ENCODE measurements around the gene AHSA1. TPM values are rescaled to one million over a fixed set of nuclear protein-coding genes. Genes with fewer than 3 reads are reported as not detected.

The AHSA1 gene
- polyA plus RNA-seq, 3 donors = 173 to 234 (median 209) TPM

- peak; percentile 75 for DNase-seq
Observed at GRCh38 chr14:77459072-77459723, 1.3 kb downstream of the AHSA1 start.

GRCh38 chr14:77467801-77468200 is 9.9 kb downstream of the AHSA1 start:
- DNase-seq = no peak

GRCh38 chr14:77469067-77469505 is 11.2 kb downstream of the AHSA1 start:
- no peak for DNase-seq

GRCh38 chr14:77469539-77469938 is 11.6 kb downstream of the AHSA1 start:
- DNase-seq = no peak

GRCh38 chr14:77470224-77470870 is 12.5 kb downstream of the AHSA1 start:
- DNase-seq = no peak

GRCh38 chr14:77473921-77474320 is 16.0 kb downstream of the AHSA1 start:
- DNase-seq = no peak

- no peak for DNase-seq
Observed at GRCh38 chr14:77474479-77475177, 16.7 kb downstream of the AHSA1 start.

- no peak for DNase-seq
Observed at GRCh38 chr14:77475432-77476115, 17.7 kb downstream of the AHSA1 start.

GRCh38 chr14:77478029-77478428 is 20.1 kb downstream of the AHSA1 start:
- DNase-seq = no peak

GRCh38 chr14:77478796-77479195 is 20.9 kb downstream of the AHSA1 start:
- DNase-seq = no peak

GRCh38 chr14:77482422-77482821 is 24.5 kb downstream of the AHSA1 start:
- DNase-seq = no peak

- DNase-seq = no peak
Observed at GRCh38 chr14:77485256-77485655, 27.4 kb downstream of the AHSA1 start.

- no peak for DNase-seq
Observed at GRCh38 chr14:77485901-77486678, 28.2 kb downstream of the AHSA1 start.

- DNase-seq = no peak
Observed at GRCh38 chr14:77488558-77488957, 30.7 kb downstream of the AHSA1 start.

GRCh38 chr14:77489041-77489440 is 31.1 kb downstream of the AHSA1 start:
- DNase-seq = no peak

GRCh38 chr14:77490347-77490986 is 32.6 kb downstream of the AHSA1 start:
- no peak for DNase-seq

GRCh38 chr14:77491056-77491455 is 33.2 kb downstream of the AHSA1 start:
- DNase-seq = no peak

GRCh38 chr14:77495334-77495733 is 37.4 kb downstream of the AHSA1 start:
- no peak for DNase-seq

- peak; percentile 17 for DNase-seq
Observed at GRCh38 chr14:77498120-77498979, 40.5 kb downstream of the AHSA1 start, which contains the start of gene ISM2. Gene ISM2, minus strand, starts transcription at chr14:77498816. Its CDS starts 23 bp downstream, at chr14:77498793.

GRCh38 chr14:77498984-77499527 is 41.2 kb downstream of the AHSA1 start:
- DNase-seq = no peak
